HG03457 (cell line): ENCODE results near the gene GBX2.

Experiments used
- ATAC-seq: cut with Tn5 transposase; IDR thresholded peaks from one replicate; pipeline ENCODE4 v1.9.1; 2021; ENCODE audit warnings: moderate number of reproducible peaks; ENCODE audit not compliant: unreplicated experiment

GBX2 gene

DNA sequence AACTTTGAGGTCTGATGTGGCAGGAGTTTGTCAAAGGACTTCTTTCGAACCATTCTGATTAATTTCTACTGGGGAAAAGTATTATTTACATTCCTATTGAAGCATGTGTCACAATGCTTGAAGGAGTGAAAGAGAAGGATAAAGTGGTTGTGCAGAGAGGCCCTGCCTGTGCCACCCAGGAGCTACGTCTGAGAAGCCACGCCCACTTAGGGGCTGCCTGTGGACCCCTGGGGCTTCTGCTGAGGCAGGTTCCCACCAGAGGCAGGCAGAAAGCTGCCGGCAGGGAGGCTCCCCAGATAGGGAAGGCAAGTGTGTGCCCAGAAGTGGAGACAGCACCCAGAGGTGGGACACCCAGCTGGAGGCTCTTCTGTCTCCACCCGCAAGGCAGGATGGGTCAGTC lies 47.4 kb downstream of the GBX2 start:
- no peak for ATAC-seq

DNA sequence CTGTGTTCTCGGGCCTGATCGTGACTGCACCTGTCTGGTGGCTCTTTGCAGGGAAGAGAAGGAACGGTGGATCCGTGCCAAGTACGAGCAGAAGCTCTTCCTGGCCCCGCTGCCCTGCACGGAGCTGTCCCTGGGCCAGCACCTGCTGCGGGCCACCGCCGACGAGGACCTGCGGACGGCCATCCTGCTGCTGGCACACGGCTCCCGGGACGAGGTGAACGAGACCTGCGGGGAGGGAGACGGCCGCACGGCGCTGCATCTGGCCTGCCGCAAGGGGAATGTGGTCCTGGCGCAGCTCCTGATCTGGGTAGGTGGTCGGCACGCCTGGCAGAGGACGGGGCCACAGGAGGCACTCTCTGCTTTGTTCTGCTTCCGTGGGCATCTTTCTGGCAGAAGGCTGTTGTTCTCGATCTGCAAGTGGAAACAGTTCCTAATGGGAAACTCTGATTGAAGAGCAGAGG lies 48.0 kb downstream of the GBX2 start:
- ATAC-seq: no peak

DNA sequence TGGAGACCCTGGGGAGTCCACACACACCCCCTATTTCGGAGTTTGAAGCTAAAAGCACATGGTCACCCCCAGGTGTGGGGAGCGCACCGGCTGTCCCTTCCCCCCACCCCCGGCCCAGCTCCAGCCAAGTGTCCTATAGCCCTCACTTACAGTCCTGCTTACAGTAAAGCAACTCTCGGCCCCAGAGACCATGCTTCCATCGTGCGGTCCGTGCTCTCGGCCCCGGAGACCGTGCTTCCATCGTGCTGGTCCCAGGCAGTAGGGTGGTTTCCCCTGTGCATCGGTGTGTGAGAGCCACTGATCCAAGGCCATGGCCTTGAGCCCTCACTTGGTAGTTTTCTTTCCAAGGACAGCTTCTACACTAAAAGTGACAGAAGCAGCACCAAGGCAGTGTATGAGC lies 48.7 kb downstream of the GBX2 start:
- ATAC-seq: no peak

DNA sequence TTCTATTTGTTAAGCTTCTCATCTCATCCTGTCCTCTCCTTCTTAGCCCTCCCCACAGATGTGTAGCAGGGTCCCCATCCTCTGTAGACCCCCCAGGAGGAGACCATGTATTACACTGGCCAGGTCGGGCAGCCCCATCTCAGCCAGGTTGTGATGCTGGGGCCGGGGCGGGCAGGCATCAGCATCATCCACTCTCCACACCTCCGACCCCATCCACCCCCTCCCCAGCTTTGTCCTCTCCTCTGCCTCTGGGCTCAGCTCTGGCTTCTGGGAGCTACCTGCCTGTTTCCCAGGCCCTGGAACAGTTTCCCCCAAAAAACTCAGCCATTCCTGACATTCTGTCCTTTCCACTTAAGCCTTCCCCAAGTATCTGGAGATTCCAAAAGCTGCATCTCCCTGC lies 49.2 kb downstream of the GBX2 start:
- ATAC-seq: no peak

DNA sequence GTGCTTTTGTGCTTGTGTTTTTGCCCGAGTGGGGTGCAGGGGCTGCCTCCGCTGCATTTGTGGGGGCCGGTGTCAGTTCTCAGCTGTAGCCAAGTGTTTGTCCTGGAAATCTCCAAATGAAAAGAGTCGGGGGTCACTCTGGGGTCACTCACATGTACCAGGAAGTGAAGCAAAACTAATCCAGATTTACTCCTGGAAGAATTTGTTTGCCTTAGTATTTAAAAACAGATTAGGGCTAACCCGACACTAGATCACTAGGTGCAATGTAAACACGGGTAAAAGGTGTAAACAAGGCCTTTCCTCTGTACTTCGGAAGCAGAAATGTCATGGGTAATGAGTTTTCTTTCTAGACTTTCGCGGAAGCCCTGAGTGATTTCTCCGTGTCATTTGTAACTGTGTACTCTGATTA lies 50.3 kb downstream of the GBX2 start:
- no peak for ATAC-seq

DNA sequence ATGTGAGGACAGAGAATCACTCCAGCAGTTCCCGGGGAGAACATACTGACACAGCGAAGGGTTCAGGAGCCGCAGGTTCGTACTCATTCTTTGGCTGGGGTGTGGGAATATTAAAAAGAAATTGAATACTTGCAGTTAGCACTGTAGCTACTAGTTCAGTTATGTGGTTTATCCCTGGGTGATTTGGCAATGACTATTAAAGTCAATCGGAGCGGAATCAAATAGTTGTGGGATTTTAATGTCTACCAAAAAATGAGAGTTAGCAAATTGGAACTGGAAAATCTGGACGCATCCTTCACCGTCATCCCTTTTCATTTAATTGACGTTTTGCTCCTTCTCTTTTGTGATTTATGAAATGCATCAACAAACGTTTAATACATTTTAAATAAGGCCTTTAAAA lies 50.8 kb downstream of the GBX2 start:
- ATAC-seq: no peak
